Testis (tissue), 3 donors: Measurements from ENCODE around the gene SLC29A3. TPM values are rescaled to one million over a fixed set of nuclear protein-coding genes. Genes with fewer than 3 reads are reported as not detected.

ENCODE experiments used
- DNase-seq: peaks from one replicate; pipeline ENCODE4 v3.0.0-alpha.2; 2019
- H3K27ac ChIP-seq, 2 donors: fragments of 200-600 bp; sonication (generic); one replicate each; pipeline ENCODE4 v1.5.1; 2019
- H3K27me3 ChIP-seq: fragments of 200-600 bp; sonication (generic); one replicate; pipeline ENCODE4 v1.5.1; 2019
- H3K36me3 ChIP-seq: fragments of 200-600 bp; sonication (generic); one replicate; pipeline ENCODE4 v1.5.1; 2017; ENCODE audit warnings: low read depth; ENCODE audit errors: missing control alignments
- H3K4me1 ChIP-seq: fragments of 200-600 bp; sonication (generic); one replicate; pipeline ENCODE4 v1.5.1; 2019
- H3K4me3 ChIP-seq, 2 donors: fragments of 200-600 bp; sonication (generic); one replicate each; pipeline ENCODE4 v1.5.1; 2017 to 2019
- H3K9me3 ChIP-seq: fragments of 200-600 bp; sonication (generic); one replicate; pipeline ENCODE4 v1.5.1; 2017
- POLR2A ChIP-seq: fragments of 450-650 bp; IDR thresholded peaks from one replicate; pipeline ENCODE4 v1.6.1; 2017; ENCODE audit warnings: antibody characterized with exemption, mild to moderate bottlenecking, moderate library complexity
- WGBS, 2 donors: methylation state at CpG; one replicate each; pipeline ENCODE4 v1.1.5; 2018; 5-methylcytosine and 5-hydroxymethylcytosine counted together
- intact Hi-C: fragments of 100-400 bp; cut with DNase I; formaldehyde crosslinking; loops from one replicate; pipeline ENCODE4 v1.15.1; 2023; ENCODE audit warnings: low total_unique reads
- polyA plus RNA-seq: library from polyadenylated mRNA; stranded (reverse); fragments of 350-450 nt; fragmentation: Illumina TruSeq; extraction: RNeasy Lipid Tissue Mini Kit (QIAGEN cat#74804); gene quantifications from one replicate; pipeline ENCODE4 v1.2.3, GENCODE V29; 2014; ENCODE audit warnings: low read depth, low replicate concordance; ENCODE audit not compliant: insufficient read depth
- total RNA-seq, 2 donors: library from RNA; depleted of rRNA; stranded (reverse); fragments of >200 nt; gene quantifications; one replicate each; pipeline ENCODE4 v1.2.3, GENCODE V29; 2016
- TF ChIP-seq, protein P1 (sequence below), 3 experiments: fragments of 450-650 bp in 2 of 3; fragments of 200-600 bp in 1 of 3; sonication (generic) in 1 of 3; IDR thresholded peaks; one replicate each; pipeline ENCODE4 v1.5.1; 2016 to 2019; ENCODE audit warnings: antibody characterized with exemption in 3 of 3, mild to moderate bottlenecking in 2 of 3, moderate library complexity in 1 of 3

The SLC29A3 gene
- total and polyA plus RNA-seq, 3 donors from 2014 or later = 10.7 to 14.0 (median 12.7) TPM

DNA sequence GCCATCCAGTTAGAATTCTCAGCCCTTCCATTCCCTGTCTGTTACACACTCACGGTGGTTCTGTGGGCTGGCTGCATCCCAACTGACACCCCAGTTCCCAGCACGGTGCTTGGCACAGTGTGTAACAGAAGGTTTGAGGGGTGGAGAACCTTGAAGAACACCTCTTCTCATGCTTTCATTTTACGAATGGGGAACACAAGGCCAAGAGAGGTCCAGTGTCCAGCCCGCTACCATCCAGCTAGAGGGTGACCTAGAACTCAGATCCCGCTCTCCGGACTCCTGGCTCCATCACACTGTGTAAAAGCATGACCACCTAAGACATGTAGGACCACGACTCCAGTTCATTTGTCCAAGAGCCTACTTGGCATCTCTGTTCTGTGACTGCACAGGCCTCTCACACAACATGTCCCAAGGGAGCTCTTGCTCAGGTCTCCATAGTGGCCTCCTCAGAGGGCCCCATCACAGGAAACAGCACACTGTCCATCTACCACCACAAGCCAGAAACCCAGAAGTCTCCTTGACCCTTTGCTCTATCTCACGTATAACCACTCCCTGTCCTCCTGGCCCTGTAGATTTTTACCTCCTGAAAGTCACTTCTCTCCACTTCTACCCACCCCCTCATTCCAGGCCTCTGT, 74.9 kb downstream of the SLC29A3 start:
- no peak for DNase-seq
- Histone ChIP-seq H3K27me3 (no peaks in the 10 kb centered on the region), H3K4me1 (peaks cover 9% of the 10 kb centered on the region), H3K27ac (no peak overlapping the region), H3K36me3 (no peaks in the 10 kb centered on the region), H3K4me3 (no peak overlapping the region), H3K9me3 (no peaks in the 10 kb centered on the region)
- intact Hi-C loops = loop anchor here (10.0 kb wide), 1 partner anchor 421 kb away; no protein-coding TSS in a partner anchor
- WGBS, 2 donors = 90% methylated on average over 7 to 8 of the region's 8 CpGs
- TF ChIP-seq, protein P1, sequence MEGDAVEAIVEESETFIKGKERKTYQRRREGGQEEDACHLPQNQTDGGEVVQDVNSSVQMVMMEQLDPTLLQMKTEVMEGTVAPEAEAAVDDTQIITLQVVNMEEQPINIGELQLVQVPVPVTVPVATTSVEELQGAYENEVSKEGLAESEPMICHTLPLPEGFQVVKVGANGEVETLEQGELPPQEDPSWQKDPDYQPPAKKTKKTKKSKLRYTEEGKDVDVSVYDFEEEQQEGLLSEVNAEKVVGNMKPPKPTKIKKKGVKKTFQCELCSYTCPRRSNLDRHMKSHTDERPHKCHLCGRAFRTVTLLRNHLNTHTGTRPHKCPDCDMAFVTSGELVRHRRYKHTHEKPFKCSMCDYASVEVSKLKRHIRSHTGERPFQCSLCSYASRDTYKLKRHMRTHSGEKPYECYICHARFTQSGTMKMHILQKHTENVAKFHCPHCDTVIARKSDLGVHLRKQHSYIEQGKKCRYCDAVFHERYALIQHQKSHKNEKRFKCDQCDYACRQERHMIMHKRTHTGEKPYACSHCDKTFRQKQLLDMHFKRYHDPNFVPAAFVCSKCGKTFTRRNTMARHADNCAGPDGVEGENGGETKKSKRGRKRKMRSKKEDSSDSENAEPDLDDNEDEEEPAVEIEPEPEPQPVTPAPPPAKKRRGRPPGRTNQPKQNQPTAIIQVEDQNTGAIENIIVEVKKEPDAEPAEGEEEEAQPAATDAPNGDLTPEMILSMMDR (IDR thresholded peaks at IDR 0.05) = no peak
- TF ChIP-seq POLR2A = no peak

DNA sequence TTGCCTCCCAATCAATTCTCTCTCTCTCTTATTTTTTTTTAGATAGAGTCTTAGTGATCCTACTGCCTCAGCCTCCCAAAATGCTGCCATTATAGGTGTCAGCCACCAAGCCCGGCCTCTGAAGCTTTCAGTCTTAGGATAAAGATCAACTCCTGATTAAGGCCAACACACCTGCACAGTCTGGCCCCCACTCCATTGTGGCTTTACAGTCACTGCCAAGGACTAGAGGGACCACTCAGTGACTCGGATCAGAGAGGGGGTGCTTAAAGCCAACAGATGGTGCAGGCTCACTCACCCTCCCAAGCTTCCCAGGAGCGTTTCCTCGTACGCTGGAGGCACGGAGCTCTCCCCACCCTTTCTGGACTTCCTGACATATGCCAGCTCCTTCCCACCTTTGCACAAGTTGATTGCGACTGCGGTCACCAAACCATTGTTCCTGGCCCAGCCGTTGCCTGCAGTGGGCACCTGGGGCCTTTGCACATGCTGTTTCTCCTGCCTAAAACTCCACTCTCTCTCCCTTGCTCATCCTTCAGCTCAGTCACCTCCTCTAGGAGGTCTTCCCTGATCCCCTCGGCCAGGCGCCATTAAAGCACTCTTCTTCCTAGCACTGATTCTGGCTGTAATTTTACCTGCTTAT, 76.0 kb downstream of the SLC29A3 start:
- no peak for TF ChIP-seq POLR2A
- TF ChIP-seq, protein P1 (IDR thresholded peaks at IDR 0.05) = no peak
- Histone ChIP-seq H3K27me3 (no peaks in the 10 kb centered on the region), H3K27ac (no peak overlapping the region), H3K9me3 (no peaks in the 10 kb centered on the region), H3K36me3 (no peaks in the 10 kb centered on the region), H3K4me1 (peaks cover 11% of the 10 kb centered on the region), H3K4me3 (no peak overlapping the region)
- intact Hi-C loops = loop anchor here (5.0 to 10.0 kb wide), 2 partner anchors 177 to 420 kb away; no protein-coding TSS in a partner anchor
- WGBS, 2 donors = 90 to 94% methylated on average over 11 of the region's 11 CpGs
- DNase-seq = no peak

DNA sequence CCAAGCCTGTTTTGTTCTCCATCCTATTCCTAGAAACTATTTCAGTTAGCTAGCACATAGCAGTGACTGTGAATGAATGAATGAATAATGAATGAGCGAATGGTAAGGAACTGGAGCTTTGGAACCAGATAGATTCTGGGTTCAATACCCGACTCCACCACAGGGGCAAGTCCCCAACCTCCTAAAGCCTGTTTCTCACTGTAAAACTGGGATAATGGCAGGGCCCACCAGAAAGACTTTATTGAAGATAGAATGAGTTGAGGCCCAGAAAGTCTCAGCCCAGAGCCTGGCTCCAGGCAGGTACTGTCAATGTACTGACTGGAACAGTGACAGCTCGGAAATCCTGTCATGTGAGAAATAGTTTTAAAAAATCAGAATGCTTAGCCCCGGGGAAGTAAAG, 76.6 kb downstream of the SLC29A3 start:
- intact Hi-C loops = loop anchor here (5.0 to 10.0 kb wide), 2 partner anchors 177 to 419 kb away; no protein-coding TSS in a partner anchor
- Histone ChIP-seq H3K27me3 (no peaks in the 10 kb centered on the region), H3K9me3 (no peaks in the 10 kb centered on the region), H3K4me3 (no peak overlapping the region), H3K4me1 (peaks cover 11% of the 10 kb centered on the region), H3K36me3 (no peaks in the 10 kb centered on the region), H3K27ac (no peak overlapping the region)
- WGBS, 2 donors = 78 to 80% methylated on average over 4 of the region's 4 CpGs
- TF ChIP-seq, protein P1 (IDR thresholded peaks at IDR 0.05) = peak in 2 of 3 experiments; percentile 15 to 29
- no peak for TF ChIP-seq POLR2A
- DNase-seq = no peak

DNA sequence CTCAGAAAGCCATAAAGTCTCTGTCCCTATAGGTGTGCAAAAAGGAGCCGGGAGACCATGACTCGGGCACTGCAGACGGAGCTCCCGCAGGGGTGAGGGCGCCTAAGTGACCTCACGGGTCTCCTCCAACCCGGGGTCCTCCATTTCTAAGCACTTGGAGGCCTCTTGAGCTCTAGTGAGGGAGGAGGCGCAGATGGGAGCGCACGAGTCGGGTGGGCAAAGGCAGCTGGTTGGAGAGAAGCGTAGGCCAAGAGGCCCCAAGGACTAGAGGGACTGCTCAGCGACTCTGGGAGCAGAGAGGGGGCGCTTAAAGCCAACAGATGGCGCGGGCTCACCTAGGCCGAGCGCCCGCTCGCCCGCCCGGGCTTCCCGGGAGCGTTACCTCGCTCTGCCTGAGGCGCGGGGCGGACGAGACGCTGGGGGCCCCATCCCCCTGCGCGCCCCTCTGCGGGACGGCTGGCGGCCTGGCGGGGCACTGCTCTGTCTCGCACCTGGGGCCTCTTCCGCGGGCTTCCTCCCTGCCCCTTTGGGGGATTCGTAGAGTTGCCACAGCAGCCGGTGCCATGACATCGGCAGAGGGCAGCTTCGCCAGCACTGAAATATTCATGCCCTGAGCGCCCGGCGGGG, 77.1 kb downstream of the SLC29A3 start:
- H3K36me3 ChIP-seq = no peaks in the 10 kb centered on the region
- 12 to 58% methylated on average over 8 to 36 of the region's 46 CpGs for WGBS, 2 donors
- intact Hi-C loops = loop anchor here (5.0 to 10.0 kb wide), 2 partner anchors 176 to 419 kb away; no protein-coding TSS in a partner anchor

More for the DNA sequence above, 77.1 kb downstream of the SLC29A3 start:
- peak overlapping the region; percentile 55 to 64 for H3K4me3 ChIP-seq
- H3K27me3 ChIP-seq = no peaks in the 10 kb centered on the region
- H3K9me3 ChIP-seq = no peaks in the 10 kb centered on the region
- peak; percentile 86 for DNase-seq
- H3K27ac ChIP-seq = peak overlapping the region; percentile 63 to 69
- TF ChIP-seq POLR2A = no peak
- TF ChIP-seq, protein P1 (IDR thresholded peaks at IDR 0.05) = peak; percentile 65 to 82 (median 65)
- H3K4me1 ChIP-seq = peaks cover 11% of the 10 kb centered on the region
